Heart left ventricle (tissue), 13 donors: ENCODE results near the gene TMEM52.

Source experiments
- CTCF ChIP-seq, 12 donors: fragments of 200-600 bp; sonication (generic) in 4 of 12; IDR thresholded peaks; one replicate each; pipeline versions ENCODE4 v1.5.0 to v1.8.0; 2018 to 2022; ENCODE audit warnings: antibody characterized with exemption in 12 of 12, mild to moderate bottlenecking in 5 of 12
- POLR2A ChIP-seq, 2 donors: fragments of 450-650 bp; IDR thresholded peaks; one replicate each; pipeline ENCODE4 v1.6.1; 2017; ENCODE audit warnings: antibody characterized with exemption in 2 of 2, mild to moderate bottlenecking in 2 of 2, moderate library complexity in 2 of 2
- donor health status: ischemic (EF 13 %, LVEDD 7.1; RV severe dilation, severe dysfunction).
- donor health status: DM: no; HTN: yes; CAD: no.
- donor health status: DM: no; HTN: no; CAD: no.
- donor health status: ischemic (EF 25% LVEDD 6.9; RV normal size, moderate dysfunction).
- donor health status: ischemic (EF 25% LVEDD 5.7; RV mildly dilated, moderate dysfunction).
- donor health status: ischemic (EF 35%, LVEDD 5.7; RV mildly dilated, moderate dysfunction).
- donor health status: nonischemic (EF 11% LVEDD 7.7; RV severe dilation, severe dysfunction).
- donor health status: DM: yes; HTN: yes; CAD: no.
- donor health status: PGD.
- donor health status: ischemic (EF 29% LVEDD 5.4; RV normal size, mild dysfunction).
- donor health status: nonischemic (EF 23%, LVEDD 6.1; RV moderate dilation, normal function).

GRCh38 chr1:1869469-1869868 lies 49.6 kb downstream of the TMEM52 start:
- TF ChIP-seq CTCF (IDR thresholded peaks at IDR 0.05) (no peak), POLR2A (IDR thresholded peaks at IDR 0.05) (no peak)
